D721Med (cell line): Measurements from ENCODE around the gene SLC35D1.
A peak's percentile ranks its signal among the peaks of the same experiment; 100 is the strongest.

Source experiments
- DNase-seq: peaks from one replicate; pipeline ENCODE4 v3.0.0; 2011; ENCODE audit warnings: low spot score; ENCODE audit not compliant: insufficient read length
- FAIRE-seq: peaks from 2 replicates; lab custom pipeline; 2011; peaks lifted over from hg19 to GRCh38; lab: Jason Lieb, UNC
- CTCF ChIP-seq: IDR thresholded peaks from 2 replicates; pipeline ENCODE4 v1.5.1; 2012; ENCODE audit warnings: mild to moderate bottlenecking, control low read depth; ENCODE audit not compliant: insufficient read depth; ENCODE audit errors: missing control alignments

The SLC35D1 gene

DNA sequence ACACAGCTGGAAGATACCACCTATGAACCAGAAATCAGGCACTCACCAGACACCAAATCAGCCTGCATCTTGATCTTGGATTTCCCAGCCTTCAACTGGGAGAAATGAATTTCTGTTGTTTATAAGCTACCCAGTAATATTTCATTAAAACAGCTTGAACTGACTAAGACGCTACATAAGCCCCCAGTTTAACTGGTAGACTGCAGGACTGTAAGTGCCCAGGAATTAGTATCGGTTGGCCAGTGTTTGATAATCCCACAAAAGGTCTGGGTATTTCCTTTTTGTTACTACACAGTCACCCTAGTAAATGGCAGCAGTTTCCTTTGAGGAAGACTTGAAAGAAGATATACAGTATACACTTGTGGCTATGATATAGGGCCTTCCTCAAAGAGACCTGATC is 7.3 kb upstream of the SLC35D1 start:
- no peak for TF ChIP-seq CTCF
- no peak for DNase-seq
- no peak for FAIRE-seq

DNA sequence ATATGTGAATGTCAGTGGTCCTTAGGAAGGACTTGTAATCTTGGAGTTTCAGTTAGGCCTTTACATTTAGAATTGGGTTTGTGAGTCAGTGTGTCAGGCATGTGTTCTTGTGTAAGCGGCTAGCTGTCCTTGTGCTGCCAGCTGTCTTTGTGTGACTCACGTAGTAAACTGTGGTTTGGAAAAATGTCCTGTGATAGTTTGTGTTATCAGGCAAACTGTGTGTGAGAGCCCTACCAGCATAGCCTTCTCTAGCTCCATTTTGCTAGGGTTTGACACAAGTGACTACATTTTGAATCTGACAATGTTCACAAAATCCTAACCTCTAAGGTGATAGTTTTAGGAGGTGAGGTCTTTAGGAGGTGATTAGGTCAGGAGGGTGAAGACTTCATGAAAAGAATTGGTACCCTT is 6.9 kb upstream of the SLC35D1 start:
- no peak for FAIRE-seq

GRCh38 chr1:67059346-67059745 is 5.4 kb upstream of the SLC35D1 start:
- FAIRE-seq (no peak), DNase-seq (no peak)
- TF ChIP-seq CTCF: no peak

More for the DNA sequence above, 6.9 kb upstream of the SLC35D1 start:
- no peak for TF ChIP-seq CTCF
- DNase-seq: no peak

DNA sequence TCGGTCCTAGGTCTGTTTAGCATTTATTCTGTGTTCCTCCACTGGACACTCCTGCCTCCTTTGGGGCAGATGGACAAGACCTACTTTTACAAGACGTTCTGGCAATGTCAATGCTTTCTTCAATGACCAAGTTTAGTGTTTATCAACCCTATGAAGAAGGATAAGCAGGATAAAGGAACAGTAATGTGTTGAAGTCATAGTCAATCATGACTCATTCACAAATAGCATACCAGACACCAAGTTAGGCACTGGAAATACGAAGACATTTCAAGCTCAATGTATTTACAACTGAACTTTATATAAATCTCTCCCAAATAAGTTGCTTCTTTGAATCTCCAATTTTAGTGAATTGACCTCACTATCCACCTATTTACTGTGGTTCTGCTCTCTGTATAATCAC is 4.8 kb upstream of the SLC35D1 start:
- no peak for TF ChIP-seq CTCF
- DNase-seq: no peak
- no peak for FAIRE-seq

DNA sequence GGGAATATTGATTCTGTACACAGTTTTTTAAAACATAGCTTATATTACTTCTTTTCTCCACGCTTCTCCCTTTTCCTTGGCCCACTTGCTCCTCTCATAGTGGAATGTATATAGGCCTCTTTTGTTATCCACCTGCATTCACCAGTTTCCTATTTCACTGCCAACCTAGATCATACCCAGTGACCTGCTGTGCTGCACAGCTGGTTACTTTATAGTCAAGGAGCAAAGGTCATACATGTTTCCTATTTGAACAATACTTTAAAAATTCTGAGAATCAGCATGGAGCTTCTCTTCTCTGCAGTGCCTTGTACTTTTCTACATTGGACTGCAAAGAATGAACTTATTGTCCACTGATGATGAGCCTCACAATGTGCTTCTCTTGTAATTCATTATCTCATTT is 4.3 kb upstream of the SLC35D1 start:
- FAIRE-seq (no peak), DNase-seq (no peak)
- no peak for TF ChIP-seq CTCF

GRCh38 chr1:67053535-67053784 is 488 bp downstream of the SLC35D1 start:
- no peak for TF ChIP-seq CTCF
- FAIRE-seq (no peak), DNase-seq (peak; percentile 19)

DNA sequence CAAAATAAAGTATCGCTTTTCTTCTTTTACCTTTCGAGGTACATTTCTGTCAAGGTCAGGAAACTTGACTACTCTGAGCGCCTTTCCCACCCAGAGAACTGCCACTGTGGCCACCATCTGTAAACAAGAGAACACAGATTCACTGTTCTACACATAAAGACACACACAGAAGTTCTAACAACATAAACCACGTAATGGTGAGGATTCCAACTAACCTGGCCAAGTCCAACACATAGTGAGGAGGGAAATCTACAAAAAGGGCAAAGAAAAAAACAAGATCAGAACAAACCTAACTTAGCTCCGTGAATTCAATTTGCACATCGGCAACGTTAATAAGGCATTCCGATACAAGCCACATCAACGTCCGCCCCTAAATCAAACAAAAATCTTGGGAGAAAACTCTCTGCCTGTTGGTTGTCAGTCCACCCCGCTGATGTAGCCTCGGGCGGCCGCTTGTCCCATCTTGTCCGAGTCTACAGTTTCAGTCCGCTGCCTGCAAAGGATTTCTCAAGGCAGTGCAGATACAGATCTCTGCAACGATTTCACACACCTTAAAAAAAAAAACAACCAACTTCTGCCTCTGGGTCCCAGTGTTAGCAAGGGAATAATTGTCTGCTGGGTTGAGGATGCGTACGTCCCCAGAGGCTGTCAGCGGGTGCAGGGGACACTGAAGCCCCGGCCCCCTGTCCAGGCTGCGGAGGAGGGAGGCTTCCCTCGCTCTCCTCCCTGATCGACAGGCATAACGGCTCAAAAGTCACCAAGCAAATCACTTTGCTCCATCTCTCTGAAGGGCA is 1.0 kb downstream of the SLC35D1 start:
- no peak for TF ChIP-seq CTCF
- DNase-seq (no peak), FAIRE-seq (no peak)
